NCI-H1048 (cell line): ENCODE results near the gene AK8.
"Not testable (repeated sequence)": the region's sequence is repeated elsewhere in the genome, so short reads cannot be mapped to it uniquely, and the experiment has no call there.

Experiments
- DNase-seq: peaks from one replicate; lab custom pipeline; 2025; lab: John Stamatoyannopoulos, UW

Gene AK8

DNA sequence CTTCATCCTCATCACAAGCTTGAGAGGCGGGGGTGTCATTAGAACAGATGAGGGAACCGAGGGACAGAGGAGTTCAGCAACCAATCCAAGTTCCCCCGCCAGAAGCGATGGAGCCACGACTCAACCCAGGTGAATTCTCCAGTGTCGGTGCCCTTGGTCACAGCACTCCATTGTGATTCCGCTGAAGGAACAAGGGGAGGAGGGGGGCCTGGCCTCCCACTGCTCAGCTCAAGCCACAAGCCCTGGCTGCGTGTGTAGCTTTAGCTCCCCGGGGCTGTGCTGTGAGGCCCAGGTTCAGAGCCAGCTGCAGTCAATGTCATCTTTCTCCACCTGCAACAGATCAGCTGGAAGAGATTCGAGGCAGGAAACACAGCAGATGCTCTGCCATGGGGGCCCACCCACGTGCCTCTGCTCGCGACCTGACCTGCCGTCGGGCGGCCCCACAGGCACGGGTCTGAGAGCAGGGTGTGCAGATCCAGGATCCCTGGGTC lies 135.2 kb downstream of the AK8 start:
- DNase-seq: no peak

DNA sequence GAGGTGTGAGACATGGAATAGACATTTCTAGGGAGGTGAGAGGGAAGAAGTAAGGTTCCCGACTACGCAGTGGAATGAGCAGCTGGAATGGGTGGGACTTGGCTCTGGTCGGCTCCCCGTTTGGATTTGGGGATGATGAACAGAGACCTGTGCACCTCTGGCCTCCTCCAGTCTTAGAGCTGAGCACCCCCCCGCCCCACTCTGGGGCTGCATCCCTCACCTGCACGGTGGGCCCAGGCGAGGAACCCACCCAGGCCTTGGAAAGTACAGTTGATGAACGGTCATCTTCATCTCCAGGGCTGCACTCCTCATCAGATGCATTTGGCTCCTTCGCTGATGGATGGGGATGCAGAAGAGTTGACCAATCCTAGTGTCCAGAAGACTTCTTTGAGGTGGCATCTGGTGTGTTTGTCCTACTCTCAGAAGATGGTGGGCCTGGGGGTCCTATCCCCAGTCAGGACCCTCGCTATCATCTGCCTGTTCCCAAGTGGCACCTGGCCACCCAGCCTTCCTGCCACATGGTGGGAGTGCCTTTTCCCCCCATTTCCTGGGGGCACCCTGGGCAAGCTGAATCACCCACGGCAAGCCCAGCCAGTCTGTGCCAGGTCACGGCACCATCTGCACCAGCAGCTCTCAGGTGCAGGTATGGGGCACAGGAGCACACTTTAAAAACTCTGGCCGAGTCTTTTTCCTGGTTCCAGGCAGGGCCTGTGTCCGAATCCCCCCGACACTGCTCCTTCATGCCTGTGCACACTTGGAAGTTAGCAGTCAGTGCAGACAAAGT lies 137.4 kb downstream of the AK8 start:
- no peak for DNase-seq

DNA sequence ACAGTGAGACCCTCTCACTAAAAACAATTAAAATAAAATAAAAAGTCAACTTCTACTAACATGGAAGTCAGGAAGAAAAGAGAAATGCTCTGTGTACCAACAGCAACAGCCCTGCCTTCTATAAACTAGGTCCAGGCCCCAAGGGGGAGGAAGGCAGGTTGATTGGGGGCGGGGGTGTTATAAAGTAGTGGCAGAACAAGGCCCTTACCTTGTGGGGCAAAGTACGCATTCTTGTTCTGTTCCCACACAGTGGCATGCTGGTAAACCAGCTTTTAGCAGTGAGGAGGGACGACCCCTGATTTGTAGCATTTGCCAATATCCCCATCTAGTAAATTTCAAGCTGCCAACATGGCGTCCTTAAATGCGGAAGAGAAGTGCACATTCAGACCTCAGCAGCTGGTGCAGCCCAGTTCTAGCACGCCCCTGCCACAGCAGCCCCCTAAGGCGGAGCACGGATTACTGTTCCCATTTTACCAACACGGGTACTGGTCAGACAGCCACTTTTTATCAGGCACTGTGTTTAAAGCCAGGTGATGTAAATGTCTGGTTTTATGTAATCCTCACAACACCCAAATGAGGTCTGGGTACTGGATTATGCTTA lies 138.3 kb downstream of the AK8 start:
- DNase-seq: no peak

DNA sequence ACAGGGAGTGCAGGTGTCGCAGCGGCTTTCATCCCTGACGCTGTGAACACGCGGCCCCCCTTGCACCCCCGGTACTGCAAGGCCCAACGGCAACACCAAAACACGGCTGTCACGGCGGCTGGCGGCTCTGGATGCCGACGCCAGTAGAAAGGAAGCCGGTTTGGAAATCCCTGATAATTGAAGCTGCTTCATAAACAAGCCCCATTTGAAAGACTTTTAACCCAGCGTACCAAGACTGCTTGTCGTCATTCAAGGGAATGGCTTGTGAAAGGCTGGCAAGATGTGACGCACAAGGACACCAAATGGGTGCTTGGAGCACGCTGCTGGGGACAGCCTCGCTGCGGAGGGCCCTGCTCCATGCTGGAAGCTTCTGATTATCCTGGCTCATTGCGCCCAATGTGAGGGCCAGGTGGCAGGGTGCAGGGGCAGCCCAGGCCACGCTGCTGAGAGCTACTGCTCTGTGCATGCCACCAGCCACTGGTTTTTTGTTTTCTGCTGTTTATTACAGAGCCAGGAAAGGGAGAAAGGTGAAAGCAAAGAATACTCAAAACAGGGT lies 144.7 kb downstream of the AK8 start:
- no peak for DNase-seq

DNA sequence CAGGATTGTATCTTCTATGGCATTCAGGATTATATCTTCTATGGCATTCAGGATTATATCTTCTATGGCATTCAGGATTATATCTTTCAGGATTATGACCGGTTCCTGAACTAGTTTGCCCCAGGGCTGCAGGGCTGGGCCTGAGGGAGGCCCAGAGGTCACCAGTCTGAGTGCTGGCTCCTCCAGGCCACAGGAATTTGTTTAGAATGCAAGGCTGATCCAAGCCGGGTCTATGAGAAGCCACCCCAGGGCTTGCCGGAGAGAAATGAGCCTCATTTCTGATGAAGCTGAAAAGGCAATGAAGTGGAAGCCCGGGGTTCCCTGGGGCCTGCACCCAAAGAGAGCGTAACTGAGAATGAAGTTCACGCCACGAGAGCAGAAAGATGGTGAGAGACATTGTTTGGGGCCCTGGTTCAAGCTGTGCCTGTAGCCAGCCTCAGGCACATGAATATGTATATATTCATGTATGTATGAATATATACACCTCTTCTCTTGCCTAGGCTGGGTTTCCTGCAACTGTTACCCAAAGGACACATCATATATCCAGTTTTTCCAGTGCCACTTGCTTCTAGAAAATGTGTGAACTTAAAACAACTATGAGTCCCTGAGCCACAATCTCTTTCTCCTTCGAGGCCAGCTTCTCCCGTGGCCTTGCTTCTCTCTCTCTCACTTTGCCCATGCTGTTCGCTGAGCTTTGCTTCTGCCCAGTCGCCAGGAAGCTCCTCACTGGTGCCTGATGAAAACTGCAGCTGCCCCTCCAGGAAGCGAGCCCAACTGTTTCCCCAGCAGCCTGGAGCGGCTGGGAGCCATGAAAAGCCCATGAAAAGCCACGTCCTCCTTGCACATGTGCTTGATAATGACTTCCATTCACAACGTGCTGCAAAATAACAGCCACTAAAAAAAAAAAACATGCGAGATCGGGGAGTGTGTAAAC lies 145.5 kb downstream of the AK8 start:
- DNase-seq: no peak

DNA sequence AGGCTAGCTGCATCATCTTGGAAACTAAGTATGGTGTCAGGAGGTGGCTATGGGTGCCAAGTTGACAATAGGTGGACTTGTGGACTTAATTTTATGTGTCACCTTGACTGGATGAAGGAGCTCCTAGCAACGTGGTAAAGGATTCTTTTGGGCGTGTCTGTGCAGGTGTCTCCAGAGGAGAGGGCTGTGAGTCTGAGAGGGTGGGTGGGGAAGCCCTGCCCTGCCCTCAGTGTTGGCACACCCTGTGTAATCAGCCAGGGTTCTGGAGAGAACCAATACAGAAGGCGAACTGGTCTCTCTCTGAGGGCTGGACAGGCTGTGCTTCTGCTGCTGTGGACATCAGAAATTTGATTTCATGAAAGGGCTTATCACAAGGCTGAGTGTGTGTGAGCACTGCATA lies 146.9 kb downstream of the AK8 start:
- DNase-seq: no peak

DNA sequence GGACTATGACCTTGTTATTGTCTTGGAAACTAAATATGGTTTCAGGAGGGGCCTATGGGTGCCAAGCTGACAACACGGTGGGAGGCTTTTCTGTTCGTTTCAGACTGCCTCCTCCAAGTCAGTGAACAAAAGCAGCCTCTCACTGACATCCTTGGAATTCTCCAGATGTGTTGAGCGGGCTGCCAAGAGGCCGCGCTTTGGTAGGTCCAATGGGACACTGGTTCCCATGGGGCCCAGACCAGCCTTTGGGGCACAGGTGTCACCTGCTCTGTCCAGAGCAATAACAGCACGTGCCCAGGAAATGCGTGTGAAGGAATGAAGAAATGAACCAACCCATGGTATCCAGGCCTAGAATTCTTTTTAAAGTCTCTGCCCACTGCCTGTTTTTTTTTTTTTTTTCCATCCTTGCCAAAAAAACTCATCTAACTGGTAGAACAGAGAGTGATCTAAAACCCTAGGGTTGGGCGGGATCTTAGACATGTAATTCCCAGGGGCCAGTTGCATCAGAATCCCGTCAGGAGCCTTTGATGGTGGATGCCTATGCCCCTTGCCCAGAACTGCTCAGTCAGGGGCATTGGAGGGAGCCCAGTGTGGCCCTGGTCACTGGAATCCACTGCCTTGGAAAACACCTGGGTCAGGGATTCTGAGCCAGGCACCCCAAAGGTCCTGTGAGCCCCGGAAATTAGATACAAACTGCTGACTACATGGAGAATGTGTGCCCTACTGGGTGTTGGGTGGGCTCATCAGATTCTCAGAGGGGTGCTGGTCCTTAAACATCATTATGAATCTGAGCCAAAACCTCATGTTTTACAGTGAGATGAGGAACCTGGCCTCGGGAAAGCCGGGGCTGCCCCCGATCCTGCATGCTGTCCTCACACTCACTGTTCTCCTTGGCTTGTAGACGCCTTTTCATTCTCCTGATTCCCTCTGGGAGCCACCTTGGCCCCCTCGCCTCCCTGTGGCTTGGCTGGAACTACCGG lies 147.7 kb downstream of the AK8 start:
- no peak for DNase-seq

DNA sequence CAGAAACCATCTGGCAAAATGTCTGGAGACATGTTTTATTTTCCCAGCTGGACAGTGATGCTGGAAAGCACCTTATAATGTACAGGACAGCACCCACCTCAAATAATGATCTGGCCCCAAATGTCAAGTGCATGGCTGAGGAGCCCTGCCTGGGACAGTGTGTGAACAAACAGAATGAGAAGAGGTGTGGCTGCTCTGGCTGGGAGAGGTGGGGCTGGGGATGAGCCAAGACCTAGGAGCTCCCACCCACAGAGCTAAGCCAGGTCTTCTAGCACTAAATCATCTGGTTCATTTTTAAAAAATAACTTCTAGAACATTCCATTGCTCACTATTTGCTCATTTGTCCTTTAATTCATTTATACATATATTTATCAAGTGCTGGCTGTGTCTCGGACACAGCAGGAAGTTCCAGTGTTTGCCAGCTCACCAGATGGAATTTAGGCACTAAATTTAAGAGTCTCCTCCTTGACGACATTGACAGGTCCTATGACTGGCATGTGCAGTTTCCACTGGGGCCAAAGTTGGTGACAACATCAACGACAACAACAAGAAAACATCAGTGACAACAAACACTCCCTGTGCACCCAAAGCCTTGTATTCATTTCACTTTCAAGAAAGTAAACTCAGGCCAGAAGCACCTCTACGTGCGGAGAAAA lies 148.7 kb downstream of the AK8 start:
- no peak for DNase-seq

DNA sequence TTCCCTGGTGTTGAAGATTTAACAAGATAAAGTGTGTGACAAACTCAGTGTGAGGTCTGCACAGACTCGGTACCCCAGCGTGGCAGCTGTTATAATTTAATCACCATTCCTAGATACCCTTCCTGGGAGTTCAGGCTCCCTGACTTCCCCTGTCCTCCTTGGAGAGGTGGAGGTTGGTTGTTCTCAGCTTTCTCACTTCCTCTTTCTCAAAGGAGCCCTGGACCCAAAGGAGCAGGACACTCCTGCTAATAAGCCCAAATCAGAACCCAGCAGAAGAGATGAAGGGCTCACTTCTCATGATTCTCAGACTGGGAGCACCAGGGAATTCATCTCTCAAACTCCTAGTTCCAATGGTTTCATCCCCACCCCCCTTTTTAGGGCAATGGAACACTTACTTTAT lies 149.6 kb downstream of the AK8 start:
- DNase-seq: no peak

DNA sequence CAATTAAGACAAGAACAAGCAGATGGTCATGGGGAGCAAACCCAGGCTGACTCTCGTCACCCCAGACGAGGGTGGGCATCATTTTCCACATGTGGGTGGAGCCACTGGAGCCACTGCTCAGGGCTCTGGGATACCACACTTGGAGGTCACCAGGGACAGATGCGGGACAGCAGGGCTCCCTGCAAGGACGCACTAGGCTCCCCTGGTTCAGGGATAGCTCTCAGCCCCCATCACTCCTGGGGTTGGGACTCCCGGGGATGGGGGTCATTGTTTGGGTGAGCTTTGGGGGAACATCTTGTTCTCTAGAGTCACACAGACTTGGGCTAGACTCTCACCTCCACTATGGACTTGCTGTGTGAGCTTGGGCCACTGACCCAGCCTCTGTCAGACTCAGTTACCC lies 150.0 kb downstream of the AK8 start:
- DNase-seq: no peak

DNA sequence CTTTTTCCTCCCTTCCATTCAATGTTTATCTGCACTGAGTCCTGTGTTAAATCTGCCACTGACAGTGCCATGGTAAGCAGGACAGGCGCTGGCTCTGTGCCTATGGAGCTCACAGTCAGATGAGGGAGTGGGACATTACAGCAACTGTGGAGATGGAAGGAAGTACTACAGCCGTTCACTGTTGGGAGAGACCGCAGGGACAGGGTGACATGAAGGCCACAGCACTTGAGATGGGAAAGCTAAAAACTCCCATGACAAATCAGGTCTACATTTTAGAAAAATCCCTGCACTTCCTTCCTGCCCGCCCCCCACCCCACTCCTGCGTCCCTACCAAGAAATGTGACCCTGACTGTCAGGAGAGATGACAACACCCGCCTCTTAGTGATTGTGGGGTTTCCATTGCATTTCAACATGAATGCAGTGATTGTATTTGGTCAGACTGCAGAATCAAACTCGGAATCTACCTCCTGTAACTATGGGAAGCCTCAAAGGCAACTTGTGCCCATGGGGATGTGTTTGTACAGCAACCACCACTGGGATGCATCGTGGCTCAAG lies 151.4 kb downstream of the AK8 start:
- DNase-seq: no peak

DNA sequence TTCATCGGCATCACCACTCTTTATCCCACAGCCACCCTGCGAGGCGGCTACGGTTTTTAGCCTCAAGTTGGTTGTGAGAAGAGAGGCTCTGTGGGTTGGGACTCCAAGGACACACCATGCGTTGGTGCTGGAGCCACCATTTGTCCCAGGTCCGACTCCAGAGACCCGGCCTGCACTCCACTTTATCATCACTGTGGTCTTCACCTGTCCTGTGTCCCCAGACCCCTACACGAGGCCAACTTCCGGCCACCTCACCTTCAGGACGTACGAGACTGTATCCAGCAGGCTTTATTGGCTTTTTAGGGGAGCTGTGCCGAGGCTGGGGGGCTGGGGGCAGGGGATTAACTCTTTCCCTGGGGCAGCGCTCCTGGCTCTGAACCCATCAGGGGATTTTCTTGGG lies 152.8 kb downstream of the AK8 start:
- DNase-seq: no peak

DNA sequence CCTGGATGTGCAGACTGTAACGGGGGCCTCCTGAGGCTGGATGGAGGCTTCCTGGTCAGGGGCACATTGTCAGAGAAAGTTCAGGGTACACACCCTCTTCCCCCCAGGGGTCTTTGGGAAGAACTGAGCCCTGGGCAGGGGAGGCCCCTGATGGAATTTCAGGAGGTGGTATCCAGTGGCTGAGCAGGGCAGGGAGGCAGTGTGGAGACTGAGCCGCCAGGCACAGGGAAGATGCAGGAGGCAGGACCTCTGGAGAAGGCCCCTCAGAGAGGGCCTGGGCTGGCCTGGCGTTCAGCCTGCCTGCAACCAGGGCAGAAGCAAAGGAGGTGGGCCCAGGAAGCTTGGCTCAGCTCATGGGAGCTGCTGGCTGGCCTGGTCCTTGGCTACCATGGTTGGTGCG lies 154.3 kb downstream of the AK8 start:
- no peak for DNase-seq

DNA sequence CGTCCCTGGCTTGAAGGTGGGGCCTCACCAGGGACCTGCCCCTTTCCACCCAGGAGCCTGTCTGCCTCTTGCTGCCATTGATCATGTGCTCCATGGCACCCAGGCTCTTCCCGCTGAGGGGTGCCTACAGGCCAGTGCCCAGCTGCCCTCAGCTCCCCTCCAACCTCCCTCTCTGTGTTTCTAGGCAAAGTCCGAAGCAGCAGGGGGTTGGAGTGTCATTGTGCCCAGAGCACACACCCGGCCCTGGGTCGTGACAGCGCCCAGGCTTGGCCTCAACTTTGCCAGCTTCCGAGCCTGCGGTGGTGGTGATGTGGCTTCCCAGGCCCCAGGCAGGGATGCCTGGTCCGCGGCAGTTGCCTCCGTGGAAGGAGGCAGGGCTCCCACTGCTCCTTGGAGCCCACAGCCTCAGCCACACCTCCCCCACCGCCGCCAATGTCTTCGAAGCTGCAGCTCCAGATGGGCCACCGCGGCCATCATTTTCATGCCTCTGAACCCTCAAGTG lies 155.5 kb downstream of the AK8 start:
- no peak for DNase-seq

DNA sequence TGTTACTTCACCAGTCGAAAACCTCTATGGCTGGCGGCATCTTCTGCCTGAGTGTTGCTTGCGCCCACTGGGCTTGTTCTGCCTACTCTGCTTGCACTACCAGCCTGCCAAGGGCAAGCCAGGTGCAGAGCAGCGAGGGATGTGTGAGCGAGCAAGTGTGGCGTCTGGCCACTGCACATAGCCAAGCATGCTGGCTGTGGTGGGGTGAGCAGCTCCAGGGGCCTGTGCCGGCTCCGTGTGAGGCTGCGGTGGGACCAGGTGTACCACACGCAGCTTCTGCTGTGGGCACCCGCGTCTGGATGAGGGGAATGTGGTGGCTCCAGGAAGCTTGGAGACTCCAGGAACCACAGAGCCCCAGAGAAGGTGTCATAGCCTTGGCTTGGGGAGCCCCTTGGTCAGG lies 156.4 kb downstream of the AK8 start:
- no peak for DNase-seq

DNA sequence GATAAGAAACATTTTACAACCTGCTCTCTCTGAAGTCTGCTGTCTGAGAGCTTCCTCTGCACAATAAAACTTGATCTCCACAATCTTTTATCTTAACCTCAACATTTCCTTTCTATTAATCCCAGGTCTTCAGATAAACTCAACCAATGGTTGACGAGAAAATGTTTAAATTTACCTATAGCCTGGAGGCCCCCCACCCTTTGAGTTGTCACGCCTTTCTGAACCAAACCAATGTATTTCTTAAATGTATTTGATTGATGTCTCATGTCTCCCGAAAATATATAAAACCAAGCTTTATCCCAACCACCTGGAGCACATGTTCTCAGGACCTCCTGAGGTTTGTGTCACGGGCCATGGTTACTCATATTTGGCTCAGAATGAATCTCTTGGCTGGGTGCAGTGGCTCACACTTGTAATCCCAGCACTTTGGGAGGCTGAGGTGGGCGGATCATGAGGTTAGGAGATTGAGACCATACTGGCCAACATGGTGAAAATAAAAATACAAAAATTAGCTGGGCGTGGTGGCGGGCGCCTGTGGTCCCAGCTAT lies 159.6 kb downstream of the AK8 start:
- not testable (repeated sequence) for DNase-seq

DNA sequence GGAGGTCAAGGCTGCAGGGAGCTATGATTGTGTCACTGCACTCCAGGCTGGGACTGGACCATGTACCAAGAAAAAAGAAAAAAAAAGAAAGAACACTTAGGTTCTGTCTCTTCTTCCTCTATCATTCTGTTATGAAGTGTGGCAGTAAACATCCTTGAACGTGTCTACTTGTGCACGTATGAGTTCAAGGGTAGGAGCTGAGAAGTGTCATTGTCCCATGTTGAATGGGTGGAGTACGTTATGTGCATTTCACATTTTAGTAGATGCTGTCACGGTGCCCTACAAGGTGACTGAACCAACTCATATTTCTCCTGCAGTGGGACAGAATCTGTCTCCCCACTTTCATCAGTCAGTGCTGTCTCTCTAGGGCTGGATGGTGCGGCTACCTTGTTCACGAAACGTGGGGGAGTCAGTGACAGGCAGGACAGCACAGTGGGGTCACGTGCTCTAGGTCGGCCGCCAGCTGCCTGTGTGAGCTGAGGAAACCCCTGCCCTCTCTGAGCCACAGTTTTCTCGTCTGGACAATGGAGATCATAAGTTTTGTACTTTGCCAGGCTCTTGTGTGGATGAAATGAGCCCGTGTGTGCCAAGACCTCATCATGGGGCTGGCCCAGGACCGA lies 160.6 kb downstream of the AK8 start:
- no peak for DNase-seq

DNA sequence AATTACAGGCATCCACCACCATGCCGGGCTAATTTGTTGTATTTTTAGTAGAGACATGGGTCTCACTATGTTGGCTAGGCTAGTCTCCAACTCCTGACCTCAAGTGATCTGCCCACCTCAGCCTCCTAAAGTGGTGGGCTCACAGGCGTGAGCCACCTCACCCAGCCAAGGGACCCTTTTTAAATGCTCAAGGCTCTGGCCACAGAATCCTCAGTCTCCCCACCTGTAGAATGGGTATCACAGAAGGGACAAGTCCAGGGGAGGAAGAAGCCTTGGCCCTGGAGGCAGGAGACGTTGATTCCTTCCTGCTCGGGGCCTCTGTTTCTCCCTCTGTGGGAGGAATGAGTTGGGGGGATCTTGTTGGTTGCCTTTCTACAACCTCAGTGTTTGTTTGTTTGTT lies 162.1 kb downstream of the AK8 start:
- DNase-seq: no peak

DNA sequence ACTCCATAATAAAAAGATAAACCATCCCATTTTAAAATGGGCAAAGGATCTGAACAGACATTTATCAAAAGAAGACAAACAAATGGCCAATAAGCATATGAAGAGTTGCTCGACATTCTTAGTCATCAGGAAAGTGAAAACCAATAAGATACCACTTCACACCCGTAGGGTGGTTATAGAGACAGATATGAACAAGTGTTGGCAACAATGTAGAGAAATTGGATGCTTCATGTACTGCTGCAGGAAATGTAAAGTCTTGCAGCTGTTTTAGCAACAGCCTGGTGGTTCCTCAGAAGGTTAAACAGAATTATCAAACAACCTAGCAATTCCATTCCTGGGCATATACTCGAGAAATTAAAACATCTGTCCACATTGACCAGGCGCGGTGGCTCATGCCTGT lies 165.3 kb downstream of the AK8 start:
- DNase-seq: no peak
